ENCODE data around the gene KCNE1. TPM values are rescaled to one million over a fixed set of nuclear protein-coding genes. Genes with fewer than 3 reads are reported as not detected.

The KCNE1 gene
- total and polyA plus RNA-seq, 2 of the 13 experiments (the other 11 are each of a cell fraction or from before 2014, with no cell fraction given): 0.35 TPM; not detected in 1

DNA sequence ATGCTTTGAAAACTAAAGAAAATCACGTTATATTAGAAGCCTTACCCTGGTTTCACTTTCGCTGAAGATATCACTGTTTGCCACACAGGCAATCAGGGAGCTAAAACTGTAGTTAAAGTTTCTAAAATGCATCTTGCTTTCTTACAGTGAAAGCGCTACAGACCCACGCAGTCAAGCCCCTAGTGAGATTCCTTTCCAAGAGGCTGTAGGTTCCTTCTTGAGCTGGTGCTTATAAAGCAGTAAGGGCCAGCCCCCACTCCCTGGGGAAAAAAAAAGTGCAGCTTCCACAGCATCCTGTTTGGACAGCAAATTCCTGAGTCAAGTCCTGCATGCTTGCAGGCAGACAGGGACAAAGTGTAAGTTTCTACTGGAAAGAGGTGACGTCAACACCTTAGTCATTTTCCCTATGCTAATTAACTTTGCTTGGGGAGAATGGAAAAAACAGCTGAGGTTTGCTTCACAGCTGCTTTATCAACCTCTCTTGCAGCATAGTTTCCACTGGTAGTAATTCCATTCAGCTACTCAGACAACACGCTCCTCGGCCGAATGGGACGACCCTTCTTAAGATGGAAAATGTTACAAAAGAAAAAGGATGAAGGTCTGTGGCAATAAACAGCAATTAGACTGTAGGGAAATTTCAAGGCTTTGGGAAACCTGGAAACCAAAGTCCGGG is 14.7 kb upstream of the KCNE1 start (continued):
- no peak; the same call in 1 of the 2 replicates for TF ChIP-seq ZNF501 (CRISPR knock-in tag; IDR thresholded peaks at IDR 0.05)
- peak; percentile 34; the same call in 1 of the 2 replicates for TF ChIP-seq ZNF556 (CRISPR knock-in tag; IDR thresholded peaks at IDR 0.05; ENCODE audit: borderline replicate concordance)
- TF ChIP-seq, protein P1, sequence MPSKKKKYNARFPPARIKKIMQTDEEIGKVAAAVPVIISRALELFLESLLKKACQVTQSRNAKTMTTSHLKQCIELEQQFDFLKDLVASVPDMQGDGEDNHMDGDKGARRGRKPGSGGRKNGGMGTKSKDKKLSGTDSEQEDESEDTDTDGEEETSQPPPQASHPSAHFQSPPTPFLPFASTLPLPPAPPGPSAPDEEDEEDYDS (CRISPR knock-in tag; IDR thresholded peaks at IDR 0.05): peak; percentile 92
- no peak for TF ChIP-seq NBN (conservative IDR thresholded peaks at IDR 0.05)
- peak; percentile 60; the same call in 1 of the 2 replicates for TF ChIP-seq ZNF746 (CRISPR knock-in tag; IDR thresholded peaks at IDR 0.05)
- peak; percentile 84 for TF ChIP-seq GATAD2A (CRISPR knock-in tag; IDR thresholded peaks at IDR 0.05)
- TF ChIP-seq, protein P2, sequence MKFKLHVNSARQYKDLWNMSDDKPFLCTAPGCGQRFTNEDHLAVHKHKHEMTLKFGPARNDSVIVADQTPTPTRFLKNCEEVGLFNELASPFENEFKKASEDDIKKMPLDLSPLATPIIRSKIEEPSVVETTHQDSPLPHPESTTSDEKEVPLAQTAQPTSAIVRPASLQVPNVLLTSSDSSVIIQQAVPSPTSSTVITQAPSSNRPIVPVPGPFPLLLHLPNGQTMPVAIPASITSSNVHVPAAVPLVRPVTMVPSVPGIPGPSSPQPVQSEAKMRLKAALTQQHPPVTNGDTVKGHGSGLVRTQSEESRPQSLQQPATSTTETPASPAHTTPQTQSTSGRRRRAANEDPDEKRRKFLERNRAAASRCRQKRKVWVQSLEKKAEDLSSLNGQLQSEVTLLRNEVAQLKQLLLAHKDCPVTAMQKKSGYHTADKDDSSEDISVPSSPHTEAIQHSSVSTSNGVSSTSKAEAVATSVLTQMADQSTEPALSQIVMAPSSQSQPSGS (CRISPR knock-in tag; IDR thresholded peaks at IDR 0.05): peak; percentile 99
- TF ChIP-seq, protein P3, sequence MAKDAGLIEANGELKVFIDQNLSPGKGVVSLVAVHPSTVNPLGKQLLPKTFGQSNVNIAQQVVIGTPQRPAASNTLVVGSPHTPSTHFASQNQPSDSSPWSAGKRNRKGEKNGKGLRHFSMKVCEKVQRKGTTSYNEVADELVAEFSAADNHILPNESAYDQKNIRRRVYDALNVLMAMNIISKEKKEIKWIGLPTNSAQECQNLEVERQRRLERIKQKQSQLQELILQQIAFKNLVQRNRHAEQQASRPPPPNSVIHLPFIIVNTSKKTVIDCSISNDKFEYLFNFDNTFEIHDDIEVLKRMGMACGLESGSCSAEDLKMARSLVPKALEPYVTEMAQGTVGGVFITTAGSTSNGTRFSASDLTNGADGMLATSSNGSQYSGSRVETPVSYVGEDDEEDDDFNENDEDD (CRISPR knock-in tag; IDR thresholded peaks at IDR 0.05; ENCODE audit: borderline replicate concordance): 0 out of 2 replicates have a peak, but pooled peaks have one; percentile 27
- no peak for TF ChIP-seq KLF12 (CRISPR knock-in tag; IDR thresholded peaks at IDR 0.05; ENCODE audit: borderline replicate concordance)
- TF ChIP-seq ZNF543 (CRISPR knock-in tag; IDR thresholded peaks at IDR 0.05): no peak
- TF ChIP-seq, protein P4, sequence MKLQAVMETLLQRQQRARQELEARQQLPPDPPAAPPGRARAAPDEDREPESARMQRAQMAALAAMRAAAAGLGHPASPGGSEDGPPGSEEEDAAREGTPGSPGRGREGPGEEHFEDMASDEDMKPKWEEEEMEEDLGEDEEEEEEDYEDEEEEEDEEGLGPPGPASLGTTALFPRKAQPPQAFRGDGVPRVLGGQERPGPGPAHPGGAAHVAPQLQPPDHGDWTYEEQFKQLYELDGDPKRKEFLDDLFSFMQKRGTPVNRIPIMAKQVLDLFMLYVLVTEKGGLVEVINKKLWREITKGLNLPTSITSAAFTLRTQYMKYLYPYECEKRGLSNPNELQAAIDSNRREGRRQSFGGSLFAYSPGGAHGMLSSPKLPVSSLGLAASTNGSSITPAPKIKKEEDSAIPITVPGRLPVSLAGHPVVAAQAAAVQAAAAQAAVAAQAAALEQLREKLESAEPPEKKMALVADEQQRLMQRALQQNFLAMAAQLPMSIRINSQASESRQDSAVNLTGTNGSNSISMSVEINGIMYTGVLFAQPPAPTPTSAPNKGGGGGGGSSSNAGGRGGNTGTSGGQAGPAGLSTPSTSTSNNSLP (IDR thresholded peaks at IDR 0.05; ENCODE audit: low read depth, low read length): peak; percentile 67; the same call in 1 of the 2 replicates
- TF ChIP-seq, protein P5, sequence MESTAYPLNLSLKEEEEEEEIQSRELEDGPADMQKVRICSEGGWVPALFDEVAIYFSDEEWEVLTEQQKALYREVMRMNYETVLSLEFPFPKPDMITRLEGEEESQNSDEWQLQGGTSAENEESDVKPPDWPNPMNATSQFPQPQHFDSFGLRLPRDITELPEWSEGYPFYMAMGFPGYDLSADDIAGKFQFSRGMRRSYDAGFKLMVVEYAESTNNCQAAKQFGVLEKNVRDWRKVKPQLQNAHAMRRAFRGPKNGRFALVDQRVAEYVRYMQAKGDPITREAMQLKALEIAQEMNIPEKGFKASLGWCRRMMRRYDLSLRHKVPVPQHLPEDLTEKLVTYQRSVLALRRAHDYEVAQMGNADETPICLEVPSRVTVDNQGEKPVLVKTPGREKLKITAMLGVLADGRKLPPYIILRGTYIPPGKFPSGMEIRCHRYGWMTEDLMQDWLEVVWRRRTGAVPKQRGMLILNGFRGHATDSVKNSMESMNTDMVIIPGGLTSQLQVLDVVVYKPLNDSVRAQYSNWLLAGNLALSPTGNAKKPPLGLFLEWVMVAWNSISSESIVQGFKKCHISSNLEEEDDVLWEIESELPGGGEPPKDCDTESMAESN (CRISPR knock-in tag; conservative IDR thresholded peaks at IDR 0.05): 0 out of 2 replicates have a peak, but pooled peaks have one; percentile 21
- no peak for TF ChIP-seq TP53 (CRISPR knock-in tag; conservative IDR thresholded peaks at IDR 0.05)
- no peak for TF ChIP-seq PHF20 (CRISPR knock-in tag; IDR thresholded peaks at IDR 0.05)
- no peak for TF ChIP-seq TBP (CRISPR knock-in tag; IDR thresholded peaks at IDR 0.05)
- peak; percentile 65 for TF ChIP-seq THAP11 (CRISPR knock-in tag; IDR thresholded peaks at IDR 0.05)
- TF ChIP-seq, protein P6, sequence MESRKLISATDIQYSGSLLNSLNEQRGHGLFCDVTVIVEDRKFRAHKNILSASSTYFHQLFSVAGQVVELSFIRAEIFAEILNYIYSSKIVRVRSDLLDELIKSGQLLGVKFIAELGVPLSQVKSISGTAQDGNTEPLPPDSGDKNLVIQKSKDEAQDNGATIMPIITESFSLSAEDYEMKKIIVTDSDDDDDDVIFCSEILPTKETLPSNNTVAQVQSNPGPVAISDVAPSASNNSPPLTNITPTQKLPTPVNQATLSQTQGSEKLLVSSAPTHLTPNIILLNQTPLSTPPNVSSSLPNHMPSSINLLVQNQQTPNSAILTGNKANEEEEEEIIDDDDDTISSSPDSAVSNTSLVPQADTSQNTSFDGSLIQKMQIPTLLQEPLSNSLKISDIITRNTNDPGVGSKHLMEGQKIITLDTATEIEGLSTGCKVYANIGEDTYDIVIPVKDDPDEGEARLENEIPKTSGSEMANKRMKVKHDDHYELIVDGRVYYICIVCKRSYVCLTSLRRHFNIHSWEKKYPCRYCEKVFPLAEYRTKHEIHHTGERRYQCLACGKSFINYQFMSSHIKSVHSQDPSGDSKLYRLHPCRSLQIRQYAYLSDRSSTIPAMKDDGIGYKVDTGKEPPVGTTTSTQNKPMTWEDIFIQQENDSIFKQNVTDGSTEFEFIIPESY (CRISPR knock-in tag; IDR thresholded peaks at IDR 0.05): 0 out of 2 replicates have a peak, but pooled peaks have one; percentile 11
- TF ChIP-seq KDM5B (CRISPR knock-in tag; IDR thresholded peaks at IDR 0.05; ENCODE audit: borderline replicate concordance): no peak
- peak; percentile 93 for TF ChIP-seq HDAC2 (CRISPR knock-in tag; IDR thresholded peaks at IDR 0.05)
- TF ChIP-seq ZMYM2 (CRISPR knock-in tag; IDR thresholded peaks at IDR 0.05): 0 out of 2 replicates have a peak, but pooled peaks have one; percentile 43
